HG02870 (cell line): ENCODE results near the gene SFMBT2.

Experiments used
- ATAC-seq: cut with Tn5 transposase; IDR thresholded peaks from one replicate; pipeline ENCODE4 v1.9.1; 2021; ENCODE audit warnings: mild to moderate bottlenecking, moderate library complexity; ENCODE audit not compliant: unreplicated experiment

The SFMBT2 gene

GRCh38 chr10:7275761-7276440 lies 134.9 kb downstream of the SFMBT2 start:
- no peak for ATAC-seq

DNA sequence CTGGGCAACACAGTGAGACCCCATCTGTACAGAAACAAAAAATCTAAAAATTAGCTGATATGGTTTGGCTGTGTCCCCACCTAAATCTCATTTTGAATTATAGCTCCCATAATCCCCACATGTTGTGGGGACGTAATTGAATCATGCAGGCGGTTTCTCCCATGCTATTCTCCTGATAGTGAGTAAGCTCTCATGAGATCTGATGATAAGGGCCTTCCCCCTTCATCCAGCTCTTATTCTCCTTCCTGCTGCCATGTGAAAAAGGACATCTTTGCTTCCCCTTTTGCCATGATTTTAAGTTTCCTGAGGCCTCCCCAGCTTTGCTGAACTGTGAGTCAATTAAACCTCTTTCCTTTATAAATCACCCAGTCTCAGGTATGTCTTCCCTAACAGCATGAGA lies 136.5 kb downstream of the SFMBT2 start:
- no peak for ATAC-seq

DNA sequence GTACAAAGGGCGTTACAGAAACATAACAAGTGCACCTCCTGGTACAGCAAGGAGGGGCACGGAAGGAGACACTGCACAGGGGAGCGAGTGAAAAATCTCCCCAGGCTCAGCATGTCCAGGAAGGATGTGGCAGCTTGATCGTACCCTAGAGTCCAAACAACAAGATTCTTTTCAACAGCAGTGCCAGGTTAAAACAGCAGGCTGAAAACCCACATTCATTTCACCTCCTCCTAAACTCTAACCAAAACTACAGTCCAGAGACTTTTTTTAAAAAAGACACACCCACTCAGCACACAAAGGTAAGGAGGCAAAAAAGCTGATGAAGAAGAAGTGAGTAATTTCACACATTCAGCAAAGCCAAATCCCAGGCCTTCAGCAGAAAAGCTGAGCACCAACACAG lies 138.8 kb downstream of the SFMBT2 start:
- no peak for ATAC-seq

DNA sequence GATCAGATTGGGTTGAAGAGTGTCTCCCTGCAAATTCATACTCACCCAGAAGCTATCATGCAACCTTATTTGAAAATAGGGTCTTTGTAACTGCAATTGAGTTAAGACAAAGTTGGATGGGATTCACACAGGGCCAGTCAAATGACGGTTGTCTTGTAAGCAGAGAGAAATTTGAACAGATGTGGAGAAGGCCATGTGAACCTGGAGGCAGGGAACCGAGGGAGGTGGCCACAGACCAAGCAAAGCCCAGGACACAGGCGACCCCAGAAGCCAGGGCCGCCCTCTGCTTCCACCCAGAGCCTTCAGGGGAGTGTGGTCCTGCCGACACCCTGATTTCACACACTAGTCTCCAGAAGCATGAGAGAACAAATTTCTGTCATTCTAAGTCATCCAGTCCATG lies 140.8 kb downstream of the SFMBT2 start:
- no peak for ATAC-seq

DNA sequence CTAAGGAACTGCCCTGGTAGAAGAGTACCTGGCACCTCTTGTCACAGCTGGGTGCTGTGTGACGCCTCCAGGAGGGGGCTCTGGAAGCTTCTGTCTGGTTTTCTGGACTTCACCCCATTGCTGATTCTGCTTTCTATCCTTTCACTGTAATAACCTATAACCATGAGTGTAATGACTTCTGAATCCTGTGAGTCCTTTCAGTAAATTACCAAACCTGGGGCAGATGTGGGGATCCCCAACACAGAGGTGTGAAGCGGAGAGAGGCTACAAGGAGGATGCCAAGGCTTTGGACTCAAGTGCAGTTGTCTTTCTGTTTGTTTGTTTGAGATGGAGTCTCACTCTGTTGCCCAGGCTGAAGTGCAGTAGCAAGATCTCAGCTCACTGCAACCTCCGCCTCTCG lies 143.7 kb downstream of the SFMBT2 start:
- ATAC-seq = no peak

- ATAC-seq = no peak
These were observed 145.3 kb downstream of the SFMBT2 start for GRCh38 chr10:7265396-7266123.

- ATAC-seq = no peak
These were observed 146.5 kb downstream of the SFMBT2 start for GRCh38 chr10:7264313-7264756.

GRCh38 chr10:7263616-7264015 lies 147.2 kb downstream of the SFMBT2 start:
- ATAC-seq = no peak

- ATAC-seq = no peak
These were observed 149.5 kb downstream of the SFMBT2 start for GRCh38 chr10:7261351-7261750.

DNA sequence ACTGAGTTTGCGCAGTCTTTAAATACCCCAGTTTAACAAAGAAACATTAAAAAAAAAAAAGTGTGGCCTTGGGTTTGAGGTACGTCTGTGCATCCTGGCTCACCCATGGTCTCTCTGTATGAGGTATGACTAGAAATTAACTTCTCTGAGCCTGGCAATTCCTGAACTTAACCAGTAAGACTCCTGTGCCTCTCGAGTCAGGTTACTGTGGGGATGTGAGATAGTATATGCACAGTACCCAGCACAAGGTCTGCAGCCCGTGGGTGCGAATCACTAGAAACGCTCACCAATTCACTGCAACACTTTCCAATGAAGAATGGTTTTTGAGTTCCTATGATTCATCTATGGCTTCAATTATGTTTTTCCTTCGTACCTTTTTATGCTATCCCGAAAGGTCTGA lies 149.9 kb downstream of the SFMBT2 start:
- ATAC-seq = no peak

GRCh38 chr10:7260412-7260900 lies 150.4 kb downstream of the SFMBT2 start:
- ATAC-seq = peak; percentile 64

- peak; percentile 58 for ATAC-seq
These were observed 151.8 kb downstream of the SFMBT2 start for GRCh38 chr10:7258948-7259523.

GRCh38 chr10:7255517-7255916 lies 155.3 kb downstream of the SFMBT2 start:
- ATAC-seq = no peak

DNA sequence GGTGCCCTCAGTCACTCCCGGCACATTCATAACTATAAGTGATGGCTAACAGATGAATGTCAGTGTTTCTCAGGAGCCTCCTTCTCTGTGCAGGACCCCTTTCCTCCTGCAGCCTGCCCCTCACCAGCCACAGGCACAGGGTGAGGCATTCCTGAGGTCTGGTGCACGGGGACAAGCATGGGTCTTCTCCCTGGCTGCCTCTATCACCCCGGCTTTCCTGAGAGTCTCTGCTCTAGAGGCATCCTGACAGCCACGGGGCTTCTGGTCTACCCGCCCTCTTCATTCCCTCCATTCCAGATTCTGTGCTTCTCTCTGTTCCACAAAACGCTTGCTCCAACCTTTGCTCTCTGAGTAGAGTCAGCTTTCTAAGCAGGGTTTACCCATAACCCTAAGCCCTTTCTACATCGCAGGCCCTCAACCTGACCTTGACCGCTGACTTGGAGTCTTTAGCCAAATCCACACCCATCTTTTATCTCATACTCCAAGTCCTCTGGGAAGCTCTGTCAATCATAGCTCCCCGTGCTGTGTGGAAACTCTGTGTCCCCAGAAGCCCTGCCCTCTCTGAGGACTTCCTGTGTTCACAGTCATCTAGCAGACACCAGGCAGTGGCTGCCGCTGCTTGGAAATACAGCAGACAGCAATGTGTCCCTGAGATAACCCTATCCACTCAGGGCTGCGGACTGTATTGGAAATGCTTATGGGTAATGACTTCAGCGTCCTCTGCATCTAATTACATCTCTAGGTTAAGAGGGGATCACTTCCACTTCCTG lies 159.0 kb downstream of the SFMBT2 start:
- ATAC-seq = no peak

DNA sequence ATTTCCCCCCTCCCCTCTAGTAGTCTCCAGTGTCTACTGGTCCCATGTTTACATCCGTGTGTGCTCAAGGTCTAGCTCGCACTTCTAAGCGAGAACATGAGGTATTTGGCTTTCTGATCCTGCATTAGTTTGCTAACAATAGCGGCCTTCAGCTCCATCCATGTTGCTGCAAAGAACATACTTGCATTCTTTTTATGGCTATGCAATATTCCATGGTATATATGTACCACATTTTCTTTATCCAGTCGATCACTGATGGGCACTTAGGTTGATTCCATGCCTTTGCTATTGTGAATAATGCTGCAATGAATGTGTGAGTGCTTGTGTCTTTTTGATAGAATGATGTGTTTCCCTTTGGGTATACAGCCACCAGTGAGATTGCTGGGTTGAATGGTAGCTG lies 160.6 kb downstream of the SFMBT2 start:
- no peak for ATAC-seq

- ATAC-seq = no peak
These were observed 162.2 kb downstream of the SFMBT2 start for GRCh38 chr10:7248585-7249164.

- no peak for ATAC-seq
These were observed 162.7 kb downstream of the SFMBT2 start for GRCh38 chr10:7248148-7248547.

- ATAC-seq = no peak
These were observed 165.3 kb downstream of the SFMBT2 start for GRCh38 chr10:7245505-7245904.

- ATAC-seq = peak; percentile 72
These were observed 167.0 kb downstream of the SFMBT2 start for GRCh38 chr10:7243873-7244272.

DNA sequence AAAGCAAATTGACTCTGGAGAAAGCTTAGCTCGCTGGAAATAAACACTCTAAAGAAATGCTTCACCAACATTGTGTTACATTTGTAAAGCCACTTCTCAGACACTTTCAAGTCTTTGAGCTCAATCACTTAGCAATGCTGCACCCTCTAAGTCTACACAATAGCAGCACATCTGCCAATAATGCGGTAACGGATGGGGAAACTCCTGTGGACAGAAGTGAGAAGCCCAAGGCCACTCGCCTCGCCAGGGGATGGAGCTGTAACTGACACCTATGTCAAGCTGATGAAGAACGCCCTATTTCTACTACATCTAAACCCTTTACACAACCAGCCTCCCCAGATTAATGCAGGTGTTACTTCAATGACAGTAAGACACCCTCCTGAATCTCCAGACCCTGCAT lies 167.7 kb downstream of the SFMBT2 start:
- no peak for ATAC-seq
